NCI-H1048 (cell line): ENCODE data around the gene ADGRD1.
A peak's percentile ranks its signal among the peaks of the same experiment; 100 is the strongest.
"Not testable (repeated sequence)": the region's sequence is repeated elsewhere in the genome, so short reads cannot be mapped to it uniquely, and the experiment has no call there.

Experiments
- DNase-seq: peaks from one replicate; lab custom pipeline; 2025; lab: John Stamatoyannopoulos, UW

The ADGRD1 gene

DNA sequence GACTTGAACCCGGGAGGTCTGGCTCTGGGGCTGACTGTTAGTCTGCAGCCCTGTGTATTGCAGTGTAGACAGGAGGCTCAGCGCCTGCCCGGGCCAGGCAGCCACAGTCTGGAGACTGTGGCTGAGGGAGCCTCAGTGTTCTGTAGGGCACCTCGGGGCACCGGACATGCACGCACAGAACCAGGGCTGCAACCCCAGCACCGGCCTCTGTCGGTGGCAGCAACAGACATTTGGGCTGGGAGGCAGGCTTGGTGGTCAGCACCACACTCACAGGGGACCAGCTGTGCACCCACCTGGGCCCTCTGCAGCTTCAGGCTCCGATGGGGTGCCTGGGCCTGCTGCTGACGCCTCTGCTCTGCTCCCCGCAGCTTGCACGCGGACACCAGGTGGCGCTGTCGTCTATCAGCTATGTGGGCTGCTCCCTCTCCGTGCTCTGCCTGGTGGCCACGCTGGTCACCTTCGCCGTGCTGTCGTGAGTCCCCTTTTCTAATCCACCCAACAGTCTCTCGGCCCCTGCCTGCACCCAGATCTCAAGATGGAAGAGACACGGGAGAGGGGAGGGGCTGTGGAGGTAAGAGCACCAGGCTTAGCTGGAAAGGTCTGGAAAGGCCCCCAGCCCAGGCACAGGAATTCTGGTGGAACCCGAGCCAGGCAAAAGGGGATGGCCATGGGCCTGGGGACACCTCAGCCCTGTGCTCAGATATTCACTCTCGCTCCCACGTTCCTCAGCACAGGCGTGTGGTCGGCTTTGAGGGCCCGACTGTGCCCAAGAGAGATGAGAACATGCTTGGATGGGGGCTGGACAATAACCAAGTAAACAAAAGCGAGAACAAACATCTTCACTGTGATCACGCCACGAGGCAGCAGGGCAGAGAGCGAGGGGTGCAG is 151.0 kb downstream of the ADGRD1 start:
- DNase-seq = peak; percentile 58

DNA sequence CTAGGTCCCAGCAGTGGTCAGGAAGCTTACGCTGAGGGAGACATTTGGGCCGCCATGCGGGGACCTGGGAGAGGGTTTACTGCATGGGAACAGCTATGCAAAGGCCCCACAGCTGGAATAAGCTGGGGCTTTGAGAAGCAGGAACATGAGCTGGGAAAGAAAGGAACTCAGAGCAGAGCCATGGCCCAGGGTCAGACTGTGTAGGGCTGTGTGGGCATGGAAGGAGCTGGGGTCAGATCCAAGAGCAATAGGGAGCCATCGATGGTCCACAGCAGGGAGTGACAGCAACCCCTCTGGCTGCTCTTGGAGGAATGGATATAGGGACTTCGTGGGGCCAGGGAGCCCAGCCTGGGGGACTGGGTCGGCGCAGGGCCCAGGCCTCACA is 151.6 kb downstream of the ADGRD1 start:
- no peak for DNase-seq

DNA sequence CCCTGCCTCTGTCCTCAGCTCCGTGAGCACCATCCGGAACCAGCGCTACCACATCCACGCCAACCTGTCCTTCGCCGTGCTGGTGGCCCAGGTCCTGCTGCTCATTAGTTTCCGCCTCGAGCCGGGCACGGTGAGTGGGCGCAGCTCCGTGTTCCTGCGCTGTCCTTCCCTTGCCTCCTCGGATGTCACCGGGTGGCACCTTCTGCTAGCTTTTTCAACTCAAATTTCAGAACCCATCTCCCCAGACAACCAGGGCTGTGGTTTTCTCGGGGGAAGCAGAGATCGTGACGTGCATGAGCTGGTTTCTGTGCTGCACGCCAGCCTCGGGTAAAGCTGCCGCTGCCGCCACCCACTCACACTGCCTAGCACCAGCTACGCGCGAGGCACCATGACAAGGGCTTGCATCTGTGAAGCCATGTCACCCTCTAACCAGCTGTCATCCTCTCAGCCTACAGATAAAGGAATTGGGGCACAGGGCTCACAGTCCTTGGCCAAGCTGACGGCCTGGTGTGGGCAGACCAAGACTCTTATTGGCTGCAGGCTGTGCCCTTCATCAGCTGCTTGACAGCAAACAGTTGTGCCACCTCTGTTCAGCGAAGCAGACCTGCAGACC is 152.1 kb downstream of the ADGRD1 start:
- no peak for DNase-seq

DNA sequence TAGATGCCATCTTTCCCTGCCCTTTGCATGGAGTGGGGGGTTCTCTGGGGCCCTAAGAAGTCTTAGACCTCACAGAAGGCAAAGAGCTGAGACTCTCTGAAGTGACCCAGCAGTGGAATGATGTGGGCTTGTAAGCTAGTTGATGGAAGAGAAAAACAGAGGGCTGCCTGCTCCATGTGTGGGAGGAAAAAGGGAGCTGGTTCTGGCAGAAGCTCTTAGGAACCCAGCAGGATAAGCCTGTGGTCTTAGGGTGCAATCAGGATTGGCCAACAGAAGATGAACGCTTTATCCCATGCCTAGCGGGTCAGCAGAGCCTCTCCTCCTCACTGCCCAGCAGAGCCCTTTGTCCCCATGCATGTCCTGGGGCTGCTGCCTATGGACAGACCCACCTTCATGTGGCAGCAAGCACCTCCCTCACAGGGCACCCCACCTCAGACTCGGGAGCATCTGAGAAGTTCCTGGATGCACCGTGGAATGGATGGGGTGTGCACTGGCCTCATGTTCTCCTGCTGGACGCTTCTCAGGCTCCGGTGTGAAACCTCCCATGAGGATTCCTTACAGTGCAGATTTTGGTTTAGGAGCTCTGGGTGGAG is 152.7 kb downstream of the ADGRD1 start:
- DNase-seq = no peak

DNA sequence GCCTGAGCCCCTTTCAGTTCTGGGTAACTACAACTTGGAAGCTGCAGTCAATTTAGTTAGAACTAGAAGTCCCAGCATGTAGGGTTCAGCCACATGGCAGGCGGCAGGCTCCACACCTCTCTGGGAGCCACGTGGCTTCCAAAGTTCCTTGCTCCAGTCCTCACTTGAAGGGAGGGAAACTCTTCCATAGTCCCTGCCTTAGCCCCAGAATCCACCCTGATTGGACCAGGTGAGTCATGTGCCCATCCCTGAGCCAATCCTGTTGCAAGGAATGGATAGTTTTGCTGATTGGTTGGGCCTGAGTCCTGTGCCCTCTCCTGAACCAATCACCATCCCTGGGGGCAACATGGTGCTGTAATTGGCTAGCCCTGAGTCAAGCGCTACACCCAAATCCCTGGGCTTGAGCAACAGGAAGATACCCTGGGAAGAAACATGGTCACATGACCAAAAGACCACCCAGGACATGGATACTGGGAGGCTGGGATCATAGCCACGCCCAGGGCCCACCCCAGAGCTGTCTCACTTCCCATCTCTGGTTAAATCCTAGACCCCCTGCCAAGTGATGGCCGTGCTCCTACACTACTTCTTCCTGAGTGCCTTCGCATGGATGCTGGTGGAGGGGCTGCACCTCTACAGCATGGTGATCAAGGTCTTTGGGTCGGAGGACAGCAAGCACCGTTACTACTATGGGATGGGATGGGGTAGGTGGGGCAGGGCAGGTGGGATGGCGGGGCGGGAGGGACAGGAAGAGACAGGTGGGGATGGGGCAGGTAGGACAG is 154.7 kb downstream of the ADGRD1 start:
- no peak for DNase-seq

DNA sequence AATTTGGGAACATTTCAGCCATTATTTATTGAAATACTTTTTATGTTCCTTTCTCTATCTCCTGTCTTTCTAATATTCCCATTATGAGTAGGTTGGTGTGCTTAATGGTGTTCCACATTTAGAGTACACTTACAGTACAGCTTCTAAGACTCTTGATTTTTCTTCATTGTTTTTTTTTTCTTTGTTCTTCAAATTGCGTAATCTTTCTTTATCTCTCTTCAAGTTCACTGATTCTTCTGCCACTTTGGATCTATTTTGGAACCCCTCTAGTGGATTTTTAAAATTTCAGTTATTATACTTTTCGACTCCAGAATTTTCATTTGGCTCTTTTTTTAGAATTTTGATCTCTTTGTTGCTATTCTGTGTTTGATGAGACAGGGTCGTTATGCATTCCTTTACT is 157.7 kb downstream of the ADGRD1 start:
- DNase-seq = no peak

DNA sequence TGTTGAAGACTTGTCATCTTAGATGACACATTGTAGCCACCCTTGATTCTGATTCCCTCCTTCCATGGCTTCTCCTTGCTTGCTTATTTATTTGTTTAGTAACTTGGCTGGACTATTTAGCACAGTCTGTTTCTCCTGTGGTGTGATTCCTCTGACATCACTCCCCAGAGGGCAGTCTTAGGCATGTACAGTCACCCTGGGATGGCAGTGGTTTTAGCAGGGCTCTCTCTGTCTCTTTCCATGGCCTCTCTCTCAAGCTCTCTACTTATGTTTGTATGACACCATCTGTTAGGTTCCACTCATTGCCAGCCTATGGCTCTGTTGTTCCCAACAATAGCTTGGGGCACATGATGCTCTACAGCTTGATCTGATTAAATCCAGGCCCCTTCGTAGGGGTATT is 158.3 kb downstream of the ADGRD1 start:
- no peak for DNase-seq

DNA sequence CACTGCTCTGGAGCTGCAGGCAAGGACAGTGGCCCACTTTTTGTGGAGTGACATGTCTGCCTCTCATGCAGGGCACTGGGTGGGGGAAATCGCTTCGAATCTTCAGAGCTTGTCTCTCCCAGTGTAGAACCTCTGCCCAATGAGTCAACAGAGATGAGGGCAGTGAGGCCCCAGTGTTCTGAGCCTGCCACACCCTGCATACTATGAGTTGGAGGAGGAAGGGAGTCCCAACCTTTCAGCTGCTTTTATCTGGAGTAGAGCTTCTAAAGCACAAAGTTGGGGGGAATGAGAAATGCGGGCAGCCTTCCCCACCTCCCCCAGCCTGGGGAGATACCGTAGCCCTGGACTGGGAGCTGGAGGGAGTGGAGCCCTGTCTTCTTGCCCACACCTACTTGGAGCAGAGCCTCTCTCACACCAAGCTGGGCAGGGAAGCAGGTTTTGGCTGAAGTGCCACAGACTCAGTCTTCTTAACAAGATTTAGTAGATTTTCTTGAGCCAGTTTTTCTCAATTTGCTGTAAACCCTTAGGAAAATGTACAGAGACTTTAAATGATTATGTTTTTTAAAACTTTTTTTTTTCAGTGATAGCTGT is 159.1 kb downstream of the ADGRD1 start:
- DNase-seq = no peak

DNA sequence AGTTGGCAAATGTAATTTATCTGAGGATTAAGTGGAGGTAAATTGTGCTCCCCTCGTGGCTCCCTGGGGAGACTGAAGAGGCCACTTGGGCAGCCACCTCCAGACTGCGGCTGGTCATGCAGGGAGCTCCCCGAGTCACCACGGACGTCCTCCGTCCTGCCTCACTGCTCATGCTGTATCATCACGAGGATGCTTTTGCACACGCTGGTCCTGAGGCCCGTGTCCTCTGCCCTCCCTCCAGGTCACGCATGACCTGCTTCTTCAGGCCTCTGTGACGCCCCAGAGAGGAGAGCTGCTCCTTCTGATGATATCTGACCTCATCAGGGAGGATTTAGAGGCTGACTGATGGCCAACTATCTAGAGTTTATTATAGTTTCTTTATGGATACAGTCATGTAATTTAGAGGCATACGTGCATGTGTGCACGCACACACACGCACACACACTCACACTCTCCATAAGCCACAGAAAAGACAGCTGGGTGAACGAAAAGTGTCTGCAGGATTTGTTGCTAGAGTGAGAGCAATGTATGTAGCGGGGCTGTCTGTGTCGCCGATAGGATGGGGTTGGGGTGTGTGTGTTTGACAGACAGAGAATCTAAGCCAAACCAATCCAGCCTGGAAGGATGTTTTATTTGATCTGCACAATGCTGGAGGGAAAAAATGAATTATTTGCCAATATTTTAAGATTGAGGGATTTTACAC is 160.0 kb downstream of the ADGRD1 start:
- DNase-seq = no peak

DNA sequence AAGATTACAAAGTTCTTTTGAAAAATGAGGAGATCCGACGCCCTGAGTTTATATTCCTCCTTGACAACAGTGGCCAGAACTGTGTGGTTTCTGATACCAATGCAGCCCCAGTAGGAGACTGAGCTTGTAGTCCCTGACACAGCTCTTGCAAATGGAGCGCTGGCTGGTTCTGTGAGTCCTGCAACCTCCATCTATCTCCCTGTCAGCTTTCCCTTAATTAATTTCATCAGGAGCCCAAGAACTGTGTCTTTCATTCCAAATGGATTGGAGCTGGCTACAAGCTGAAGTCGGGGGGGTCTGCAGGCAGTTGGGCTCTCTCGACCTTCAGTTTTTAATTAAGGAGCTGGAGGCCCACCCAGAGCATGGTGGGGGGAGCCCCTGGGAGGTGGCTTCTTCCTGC is 160.6 kb downstream of the ADGRD1 start:
- DNase-seq = no peak

DNA sequence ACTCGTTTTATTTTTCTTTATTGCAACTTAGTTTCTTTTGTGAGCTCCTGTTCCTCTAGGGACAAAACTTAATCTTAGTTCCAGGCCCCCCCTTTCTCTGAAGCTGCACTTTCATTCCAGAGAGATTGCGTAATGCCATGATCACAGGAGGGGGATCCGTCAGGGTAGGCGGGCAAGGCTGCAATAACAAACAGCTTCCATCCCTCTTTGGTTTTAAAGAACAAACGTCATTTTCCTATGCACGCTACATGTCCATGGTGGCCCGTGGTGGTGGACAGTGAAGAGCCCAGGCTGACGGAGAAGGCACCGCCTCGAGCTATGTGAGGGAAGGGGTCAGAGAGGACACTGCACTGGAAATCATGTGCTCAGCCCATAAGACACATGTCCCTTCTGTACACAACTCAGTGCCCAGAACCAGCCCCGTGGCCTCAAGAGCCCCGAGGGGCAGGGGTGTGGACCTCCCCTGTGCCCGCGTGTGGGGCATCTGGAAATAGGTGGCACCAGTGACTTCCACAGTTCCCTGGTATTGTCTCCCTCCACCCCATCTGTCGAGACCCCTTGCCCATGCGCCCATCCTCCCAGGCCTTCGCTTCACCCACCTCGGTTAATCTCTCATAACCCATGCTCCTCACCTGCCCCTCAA is 161.4 kb downstream of the ADGRD1 start:
- DNase-seq = no peak

DNA sequence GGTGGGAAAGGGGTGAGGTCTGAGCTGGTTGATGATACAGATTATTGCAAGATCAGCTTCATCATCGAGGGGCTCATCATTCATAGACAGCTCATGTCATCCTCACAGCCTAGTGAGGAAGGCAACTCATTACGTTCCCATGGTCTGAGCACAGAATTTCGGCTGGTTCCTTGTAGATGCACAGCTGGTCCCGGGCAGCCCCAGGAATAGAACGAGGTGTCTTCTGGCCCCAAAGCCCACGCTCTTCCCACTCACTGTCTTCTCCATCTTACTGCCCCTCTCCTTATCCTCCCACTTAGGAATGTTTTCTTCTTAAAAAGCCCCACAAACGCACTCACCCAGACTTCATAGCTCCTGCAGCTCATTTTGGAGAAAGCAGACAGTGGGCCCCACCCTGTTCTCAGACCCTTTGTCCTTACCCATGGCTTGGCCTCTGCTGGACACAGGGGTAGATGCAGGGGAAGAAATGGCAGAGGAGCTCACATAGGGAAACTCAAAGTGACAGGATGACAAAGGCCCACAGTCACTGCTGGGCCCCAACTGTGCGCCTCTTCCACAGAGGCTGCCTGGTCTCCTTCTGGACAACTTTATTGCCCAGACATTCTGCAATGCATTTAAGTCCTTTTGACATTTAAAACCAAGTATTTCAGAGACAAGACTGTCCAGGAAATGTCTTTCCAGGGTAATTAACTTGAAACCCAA is 162.2 kb downstream of the ADGRD1 start:
- DNase-seq = no peak

DNA sequence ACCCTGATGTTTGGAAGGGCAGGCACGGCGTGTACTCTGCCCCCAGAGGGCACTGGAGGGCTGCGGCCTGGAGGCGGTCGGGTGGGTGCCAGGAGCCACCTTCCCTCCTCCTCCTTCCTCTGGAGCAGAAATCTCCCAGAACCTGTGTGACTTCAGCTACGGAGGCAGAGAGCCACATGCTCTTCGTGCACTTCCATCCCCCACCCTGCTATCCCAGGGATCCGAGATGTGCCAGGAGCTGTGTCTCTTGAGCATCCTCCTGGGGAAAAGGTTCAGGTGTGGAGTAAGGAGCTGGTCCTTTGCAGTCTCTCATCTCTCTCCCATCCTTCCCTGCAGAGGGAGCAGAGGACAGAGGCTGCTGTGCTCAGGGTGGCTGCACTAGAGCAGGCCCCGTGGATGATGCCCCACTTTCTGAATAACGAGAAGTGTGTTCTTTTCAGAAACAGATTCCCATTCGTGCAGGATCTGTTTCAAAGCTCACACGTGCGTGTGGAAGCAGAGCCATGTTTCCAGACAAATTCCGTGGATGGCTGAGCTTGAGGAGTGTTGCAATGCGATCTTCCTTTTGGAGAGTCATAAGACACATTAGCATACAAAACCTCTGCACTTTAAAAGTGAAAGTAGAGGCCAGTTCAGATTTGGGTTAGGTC is 162.9 kb downstream of the ADGRD1 start:
- no peak for DNase-seq

DNA sequence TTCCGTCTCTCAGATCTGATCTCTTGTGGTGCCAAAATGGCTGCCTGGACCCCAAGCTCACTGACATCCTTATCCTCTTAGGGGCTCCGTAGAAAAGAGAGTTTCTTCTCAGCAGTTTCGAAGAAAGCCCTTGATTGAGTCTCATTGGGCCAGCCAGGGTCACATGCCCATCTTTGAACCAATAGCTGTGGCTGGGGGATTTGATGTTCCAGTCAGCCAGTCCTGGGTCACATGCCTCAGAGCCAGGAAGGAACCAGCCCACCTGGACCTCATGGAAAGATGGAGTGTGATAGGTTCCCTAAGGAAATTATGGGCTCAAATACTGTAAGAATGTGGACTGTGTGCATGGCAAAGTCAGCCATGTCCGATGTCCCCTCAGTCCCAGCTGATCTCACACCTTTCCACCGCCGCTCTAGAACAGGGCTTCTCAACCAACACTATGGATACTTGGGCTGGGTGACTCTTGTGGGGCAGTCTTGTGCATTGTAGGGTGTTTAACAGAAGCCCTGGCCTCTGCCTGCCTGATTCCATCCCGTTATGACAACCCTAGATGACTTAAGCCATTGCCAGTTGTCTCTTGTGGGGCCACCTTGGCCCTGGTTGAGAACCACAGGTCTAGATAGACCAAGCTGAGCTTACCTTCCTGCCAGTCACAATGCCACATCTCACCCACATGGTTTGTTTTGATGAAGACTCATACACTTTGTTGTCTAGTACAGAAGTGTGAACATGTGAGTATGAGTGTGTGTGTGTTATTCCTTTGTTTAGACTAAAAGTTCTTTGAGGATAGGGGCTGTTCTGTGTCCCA is 163.9 kb downstream of the ADGRD1 start:
- DNase-seq = no peak

DNA sequence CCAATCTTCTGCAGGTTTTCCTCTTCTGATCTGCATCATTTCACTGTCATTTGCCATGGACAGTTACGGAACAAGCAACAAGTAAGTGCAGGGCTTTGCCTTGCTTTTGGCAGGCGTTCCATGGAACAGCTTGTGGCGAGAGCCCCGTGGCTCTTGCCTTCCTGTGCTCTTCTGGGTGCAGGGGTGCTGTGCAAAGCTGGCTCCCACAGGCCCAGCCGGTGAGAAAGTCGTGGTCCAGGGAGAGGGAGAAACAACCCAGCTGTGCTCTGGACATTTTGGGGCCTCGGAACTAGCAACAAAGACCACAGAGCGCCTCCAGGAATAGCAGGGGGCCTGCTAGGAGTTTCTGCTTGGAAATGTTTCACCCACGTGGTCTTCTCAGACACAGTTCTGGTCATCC is 164.7 kb downstream of the ADGRD1 start:
- no peak for DNase-seq

DNA sequence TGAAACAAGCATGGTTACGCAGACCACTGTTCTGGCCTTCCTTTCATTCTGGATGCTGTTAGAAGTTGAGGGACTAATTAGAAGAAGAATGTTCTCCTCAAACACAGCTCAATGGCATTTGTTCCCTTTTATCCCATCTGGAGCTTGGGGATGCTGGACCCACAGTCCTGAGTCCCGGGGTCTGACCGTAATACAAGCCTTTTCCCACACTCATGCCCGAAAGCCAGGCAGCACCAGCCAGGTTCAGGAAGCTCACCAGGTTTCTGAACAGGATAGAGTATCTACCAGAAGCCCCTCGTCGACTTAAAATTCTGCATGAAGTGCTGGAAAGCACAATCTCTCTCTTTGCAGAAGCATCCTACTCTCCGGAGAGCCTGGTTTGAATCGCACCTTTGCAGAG is 165.6 kb downstream of the ADGRD1 start:
- DNase-seq = not testable (repeated sequence)

DNA sequence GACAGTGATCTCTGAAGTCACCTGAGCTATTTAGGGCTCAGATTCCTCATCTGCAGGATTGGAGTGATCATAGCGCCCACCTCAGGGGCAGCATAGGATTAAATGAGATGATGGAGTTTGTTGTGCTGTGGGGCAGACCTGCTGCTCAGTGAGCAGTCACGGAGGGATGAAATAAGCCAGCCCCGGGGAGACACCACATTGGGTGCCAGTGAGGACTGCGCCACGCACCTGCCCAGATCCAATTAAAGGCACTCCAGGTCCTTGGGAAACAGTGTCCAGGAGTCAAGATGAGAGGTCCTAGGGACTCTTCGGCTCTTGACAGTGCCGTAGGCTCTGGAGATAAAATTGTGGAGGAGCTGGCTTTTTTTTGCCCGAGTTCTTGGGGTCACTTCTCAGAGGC is 166.2 kb downstream of the ADGRD1 start:
- no peak for DNase-seq

DNA sequence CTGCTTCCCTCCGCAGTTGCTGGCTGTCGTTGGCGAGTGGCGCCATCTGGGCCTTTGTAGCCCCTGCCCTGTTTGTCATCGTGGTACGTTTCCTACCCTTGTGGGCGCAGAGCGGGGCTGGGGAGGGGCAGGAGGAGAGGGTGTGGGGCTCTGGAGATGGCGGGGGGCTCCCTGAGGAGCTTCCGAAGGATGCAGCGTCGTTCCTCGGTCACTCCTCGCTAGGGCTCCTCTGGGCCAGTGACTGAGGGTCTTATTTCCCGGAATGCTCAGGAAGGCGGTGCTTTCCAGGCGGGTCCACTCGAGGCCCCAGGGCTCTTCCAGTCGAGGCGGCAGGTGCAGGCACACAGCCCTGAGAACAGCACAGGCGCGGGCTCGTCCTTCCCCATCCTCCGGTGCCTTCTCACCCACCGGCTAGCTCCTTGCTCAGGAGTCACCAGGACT is 167.1 kb downstream of the ADGRD1 start:
- no peak for DNase-seq
